GM19351 (cell line): ENCODE results near the gene ACAN.

Source experiments
- ATAC-seq: cut with Tn5 transposase; IDR thresholded peaks from one replicate; pipeline ENCODE4 v1.9.1; 2021; ENCODE audit warnings: mild to moderate bottlenecking, moderate library complexity; ENCODE audit not compliant: unreplicated experiment

Gene ACAN

GRCh38 chr15:88918738-88919137 lies 115.5 kb downstream of the ACAN start:
- peak; percentile 57 for ATAC-seq

GRCh38 chr15:88920186-88920891 lies 117.1 kb downstream of the ACAN start:
- ATAC-seq, result no peak

- peak; percentile 90 for ATAC-seq
These were observed 117.7 kb downstream of the ACAN start for GRCh38 chr15:88920892-88921435.
